Measurements from ENCODE around the gene EEA1.

The EEA1 gene

GRCh38 chr12:92747151-92747550, 181.9 kb downstream of the EEA1 start:
- H3K9me3 Mint-ChIP-seq: no peaks in the 10 kb centered on the region
- H3K27ac Mint-ChIP-seq: no peak overlapping the region
- H3K4me3 Mint-ChIP-seq: no peak overlapping the region
- H3K4me1 Mint-ChIP-seq (ENCODE audit: low read depth): no peaks in the 10 kb centered on the region
- H3K36me3 Mint-ChIP-seq (ENCODE audit: low read depth): no peaks in the 10 kb centered on the region
- H3K27me3 Mint-ChIP-seq: peaks cover 4% of the 10 kb centered on the region

- Mint-ChIP-seq H3K9me3 (no peaks in the 10 kb centered on the region), H3K27me3 (peaks cover 4% of the 10 kb centered on the region), H3K4me1 (ENCODE audit: low read depth) (no peaks in the 10 kb centered on the region), H3K4me3 (no peak overlapping the region), H3K36me3 (ENCODE audit: low read depth) (no peaks in the 10 kb centered on the region), H3K27ac (no peak overlapping the region)
These were observed 183.1 kb downstream of the EEA1 start for GRCh38 chr12:92745856-92746550.

- Mint-ChIP-seq H3K36me3 (ENCODE audit: low read depth) (no peaks in the 10 kb centered on the region), H3K27me3 (peaks cover 4% of the 10 kb centered on the region), H3K4me1 (ENCODE audit: low read depth) (no peaks in the 10 kb centered on the region), H3K27ac (no peak overlapping the region), H3K4me3 (no peak overlapping the region), H3K9me3 (no peaks in the 10 kb centered on the region)
These were observed 186.1 kb downstream of the EEA1 start for GRCh38 chr12:92743026-92743425.

- Mint-ChIP-seq H3K27ac (no peak overlapping the region), H3K4me3 (no peak overlapping the region), H3K27me3 (peaks cover 4% of the 10 kb centered on the region), H3K9me3 (no peaks in the 10 kb centered on the region), H3K4me1 (ENCODE audit: low read depth) (no peaks in the 10 kb centered on the region), H3K36me3 (ENCODE audit: low read depth) (no peaks in the 10 kb centered on the region)
These were observed 188.7 kb downstream of the EEA1 start for GRCh38 chr12:92740411-92740810.

GRCh38 chr12:92739113-92739512, 190.0 kb downstream of the EEA1 start:
- Mint-ChIP-seq H3K9me3 (no peaks in the 10 kb centered on the region), H3K27ac (no peak overlapping the region), H3K36me3 (ENCODE audit: low read depth) (no peaks in the 10 kb centered on the region), H3K4me3 (no peak overlapping the region), H3K4me1 (ENCODE audit: low read depth) (no peaks in the 10 kb centered on the region), H3K27me3 (peaks cover 4% of the 10 kb centered on the region)

GRCh38 chr12:92737855-92738850, 190.9 kb downstream of the EEA1 start:
- Mint-ChIP-seq H3K27me3 (peaks cover 3% of the 10 kb centered on the region), H3K4me1 (ENCODE audit: low read depth) (no peaks in the 10 kb centered on the region), H3K9me3 (no peaks in the 10 kb centered on the region), H3K36me3 (ENCODE audit: low read depth) (no peaks in the 10 kb centered on the region), H3K27ac (no peak overlapping the region), H3K4me3 (no peak overlapping the region)

GRCh38 chr12:92736605-92737004, 192.5 kb downstream of the EEA1 start:
- peak overlapping the region; percentile 3 for H3K27ac Mint-ChIP-seq
- no peak overlapping the region for H3K4me3 Mint-ChIP-seq
- H3K4me1 Mint-ChIP-seq (ENCODE audit: low read depth): no peaks in the 10 kb centered on the region

GRCh38 chr12:92735131-92735721, 193.9 kb downstream of the EEA1 start:
- Mint-ChIP-seq H3K36me3 (ENCODE audit: low read depth) (no peaks in the 10 kb centered on the region), H3K4me1 (ENCODE audit: low read depth) (no peaks in the 10 kb centered on the region), H3K27ac (no peak overlapping the region), H3K4me3 (no peak overlapping the region), H3K27me3 (no peaks in the 10 kb centered on the region), H3K9me3 (no peaks in the 10 kb centered on the region)

More at GRCh38 chr12:92736605-92737004, 192.5 kb downstream of the EEA1 start:
- Mint-ChIP-seq H3K9me3 (no peaks in the 10 kb centered on the region), H3K27me3 (no peaks in the 10 kb centered on the region), H3K36me3 (ENCODE audit: low read depth) (no peaks in the 10 kb centered on the region)

- no peak overlapping the region for H3K27ac Mint-ChIP-seq
- H3K9me3 Mint-ChIP-seq: no peaks in the 10 kb centered on the region
- no peak overlapping the region for H3K4me3 Mint-ChIP-seq
- no peaks in the 10 kb centered on the region for H3K4me1 Mint-ChIP-seq (ENCODE audit: low read depth)
- no peaks in the 10 kb centered on the region for H3K27me3 Mint-ChIP-seq
- H3K36me3 Mint-ChIP-seq (ENCODE audit: low read depth): no peaks in the 10 kb centered on the region
These were observed 195.4 kb downstream of the EEA1 start for GRCh38 chr12:92733661-92734060.

- H3K4me1 Mint-ChIP-seq (ENCODE audit: low read depth): no peaks in the 10 kb centered on the region
- no peaks in the 10 kb centered on the region for H3K36me3 Mint-ChIP-seq (ENCODE audit: low read depth)
- H3K27ac Mint-ChIP-seq: no peak overlapping the region
- no peak overlapping the region for H3K4me3 Mint-ChIP-seq
- no peaks in the 10 kb centered on the region for H3K27me3 Mint-ChIP-seq
- H3K9me3 Mint-ChIP-seq: no peaks in the 10 kb centered on the region
These were observed 195.9 kb downstream of the EEA1 start for GRCh38 chr12:92733181-92733580.

- H3K27ac Mint-ChIP-seq: no peak overlapping the region
- no peaks in the 10 kb centered on the region for H3K9me3 Mint-ChIP-seq
- H3K4me3 Mint-ChIP-seq: no peak overlapping the region
- H3K27me3 Mint-ChIP-seq: no peaks in the 10 kb centered on the region
- H3K36me3 Mint-ChIP-seq (ENCODE audit: low read depth): no peaks in the 10 kb centered on the region
- H3K4me1 Mint-ChIP-seq (ENCODE audit: low read depth): no peaks in the 10 kb centered on the region
These were observed 196.4 kb downstream of the EEA1 start for GRCh38 chr12:92732716-92733115.

- Mint-ChIP-seq H3K4me3 (no peak overlapping the region), H3K9me3 (no peaks in the 10 kb centered on the region), H3K36me3 (ENCODE audit: low read depth) (no peaks in the 10 kb centered on the region), H3K27ac (no peak overlapping the region), H3K27me3 (no peaks in the 10 kb centered on the region), H3K4me1 (ENCODE audit: low read depth) (no peaks in the 10 kb centered on the region)
These were observed 196.9 kb downstream of the EEA1 start for GRCh38 chr12:92732216-92732615.

GRCh38 chr12:92730758-92731157, 198.3 kb downstream of the EEA1 start:
- H3K4me1 Mint-ChIP-seq (ENCODE audit: low read depth): no peaks in the 10 kb centered on the region
- no peak overlapping the region for H3K27ac Mint-ChIP-seq
- no peaks in the 10 kb centered on the region for H3K9me3 Mint-ChIP-seq
- no peaks in the 10 kb centered on the region for H3K36me3 Mint-ChIP-seq (ENCODE audit: low read depth)
- no peaks in the 10 kb centered on the region for H3K27me3 Mint-ChIP-seq
- H3K4me3 Mint-ChIP-seq: no peak overlapping the region

GRCh38 chr12:92729773-92730305, 199.3 kb downstream of the EEA1 start:
- no peaks in the 10 kb centered on the region for H3K27me3 Mint-ChIP-seq
- no peaks in the 10 kb centered on the region for H3K4me1 Mint-ChIP-seq (ENCODE audit: low read depth)
- H3K9me3 Mint-ChIP-seq: peaks cover 6% of the 10 kb centered on the region
- H3K4me3 Mint-ChIP-seq: no peak overlapping the region
- H3K36me3 Mint-ChIP-seq (ENCODE audit: low read depth): no peaks in the 10 kb centered on the region
- H3K27ac Mint-ChIP-seq: no peak overlapping the region

- no peaks in the 10 kb centered on the region for H3K4me1 Mint-ChIP-seq (ENCODE audit: low read depth)
- H3K27me3 Mint-ChIP-seq: no peaks in the 10 kb centered on the region
- H3K4me3 Mint-ChIP-seq: no peak overlapping the region
- peaks cover 9% of the 10 kb centered on the region for H3K9me3 Mint-ChIP-seq
- no peak overlapping the region for H3K27ac Mint-ChIP-seq
- no peaks in the 10 kb centered on the region for H3K36me3 Mint-ChIP-seq (ENCODE audit: low read depth)
These were observed 202.2 kb downstream of the EEA1 start for GRCh38 chr12:92726850-92727249.

Measured in stimulated activated naive CD8-positive, alpha-beta T cell treated with anti-CD3 and anti-CD28 coated beads, Interleukin-15, Interleukin-2, amounts not matched to agents 100 ng/mL and 50 ng/mL, for 24 hours (primary cell).